ENCODE data around the gene EFCAB14. TPM values are rescaled to one million over a fixed set of nuclear protein-coding genes. Genes with fewer than 3 reads are reported as not detected.
A peak's percentile ranks its signal among the peaks of the same experiment; 100 is the strongest.

EFCAB14 gene
- total and polyA plus RNA-seq, 9 of the 15 experiments (the other 6 are each of a cell fraction or from before 2014, with no cell fraction given), result 7.3 to 49.0 (median 37.3) TPM

GRCh38 chr1:46719689-46720088 lies 775 bp upstream of the EFCAB14 start (continued):
- no peak for TF ChIP-seq POLR2AphosphoS2 (IDR thresholded peaks at IDR 0.05; ENCODE audit: low read length)
- TF ChIP-seq ZNF395 (CRISPR knock-in tag; IDR thresholded peaks at IDR 0.05), result no peak
- no peak for TF ChIP-seq GTF2F1 (IDR thresholded peaks at IDR 0.05; ENCODE audit: low read depth, low read length)
- TF ChIP-seq CUX1 (CRISPR knock-in tag; IDR thresholded peaks at IDR 0.05), result no peak
- TF ChIP-seq MYNN (IDR thresholded peaks at IDR 0.05), result no peak
- no peak for TF ChIP-seq MYNN (CRISPR knock-in tag; IDR thresholded peaks at IDR 0.05)
- TF ChIP-seq RBM17 (IDR thresholded peaks at IDR 0.05; ENCODE audit: borderline replicate concordance, low read depth, low read length), result no peak
- no peak for TF ChIP-seq MEF2A (IDR thresholded peaks at IDR 0.05; ENCODE audit: control insufficient read depth, low read depth, low read length)
- TF ChIP-seq POLR2G (IDR thresholded peaks at IDR 0.05; ENCODE audit: low read depth, low read length), result no peak
- TF ChIP-seq SMARCA4 (IDR thresholded peaks at IDR 0.05), result peak; percentile 56; the same call in 1 of the 2 replicates
- no peak for TF ChIP-seq SREBF2 (CRISPR knock-in tag; IDR thresholded peaks at IDR 0.05)
- TF ChIP-seq CXXC5 (CRISPR knock-in tag; IDR thresholded peaks at IDR 0.05), result no peak
- TF ChIP-seq EP400 (IDR thresholded peaks at IDR 0.05), result no peak
- no peak for TF ChIP-seq TCFL5 (CRISPR knock-in tag; conservative IDR thresholded peaks at IDR 0.05)
- no peak for TF ChIP-seq ZNF146 (CRISPR knock-in tag; IDR thresholded peaks at IDR 0.05; ENCODE audit: unreplicated experiment)
- TF ChIP-seq POLR3G (IDR thresholded peaks at IDR 0.05; ENCODE audit: extremely low read depth, insufficient read length, insufficient replicate concordance), result no peak
- TF ChIP-seq AFF4 (CRISPR knock-in tag; IDR thresholded peaks at IDR 0.05), result no peak
- peak; percentile 15; the same call in 1 of the 2 replicates for TF ChIP-seq NCOR1 (IDR thresholded peaks at IDR 0.05)
- TF ChIP-seq PRMT5 (CRISPR knock-in tag; IDR thresholded peaks at IDR 0.05), result no peak
- TF ChIP-seq ZNF76 (CRISPR knock-in tag; IDR thresholded peaks at IDR 0.05; ENCODE audit: borderline replicate concordance), result no peak
- no peak for TF ChIP-seq ATF1 (CRISPR knock-in tag; IDR thresholded peaks at IDR 0.05)
- TF ChIP-seq ATF1 (tag; IDR thresholded peaks at IDR 0.05), result no peak

Measured in K562 (cell line).